Uterus (tissue), 2 donors: ENCODE results near the gene IREB2.

ENCODE experiments used
- POLR2A ChIP-seq, 2 donors: fragments of 450-650 bp; IDR thresholded peaks; one replicate each; pipeline ENCODE4 v1.6.1; 2016; ENCODE audit warnings: antibody characterized with exemption in 2 of 2, mild to moderate bottlenecking in 1 of 2, moderate library complexity in 1 of 2
- TF ChIP-seq, protein P1 (sequence below), 4 experiments: fragments of 200-600 bp in 2 of 4; fragments of 450-650 bp in 2 of 4; sonication (generic) in 2 of 4; IDR thresholded peaks; one replicate each; pipeline ENCODE4 v1.5.1; 2016 to 2019; ENCODE audit warnings: antibody characterized with exemption in 4 of 4, mild to moderate bottlenecking in 2 of 4, moderate library complexity in 1 of 4

DNA sequence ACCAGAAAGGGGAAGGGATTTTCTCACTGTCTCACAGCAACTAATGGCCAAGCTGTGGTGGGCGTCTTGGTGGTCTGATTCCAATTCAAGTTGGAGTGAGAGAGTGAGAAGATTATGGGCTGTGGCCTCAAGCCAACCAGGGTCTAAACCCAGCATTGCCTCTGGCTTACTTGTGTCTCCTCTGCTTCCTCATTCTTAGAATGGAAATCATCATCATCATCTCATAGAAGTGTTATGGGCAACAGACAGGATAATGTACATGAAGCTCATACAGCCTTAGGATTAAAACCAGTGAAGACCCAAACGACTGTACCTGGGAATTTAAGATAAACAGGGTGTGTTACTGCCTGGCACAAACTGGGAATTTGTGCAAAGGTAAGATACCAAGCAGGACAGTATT is 29.1 kb upstream of the IREB2 start:
- TF ChIP-seq, protein P1, sequence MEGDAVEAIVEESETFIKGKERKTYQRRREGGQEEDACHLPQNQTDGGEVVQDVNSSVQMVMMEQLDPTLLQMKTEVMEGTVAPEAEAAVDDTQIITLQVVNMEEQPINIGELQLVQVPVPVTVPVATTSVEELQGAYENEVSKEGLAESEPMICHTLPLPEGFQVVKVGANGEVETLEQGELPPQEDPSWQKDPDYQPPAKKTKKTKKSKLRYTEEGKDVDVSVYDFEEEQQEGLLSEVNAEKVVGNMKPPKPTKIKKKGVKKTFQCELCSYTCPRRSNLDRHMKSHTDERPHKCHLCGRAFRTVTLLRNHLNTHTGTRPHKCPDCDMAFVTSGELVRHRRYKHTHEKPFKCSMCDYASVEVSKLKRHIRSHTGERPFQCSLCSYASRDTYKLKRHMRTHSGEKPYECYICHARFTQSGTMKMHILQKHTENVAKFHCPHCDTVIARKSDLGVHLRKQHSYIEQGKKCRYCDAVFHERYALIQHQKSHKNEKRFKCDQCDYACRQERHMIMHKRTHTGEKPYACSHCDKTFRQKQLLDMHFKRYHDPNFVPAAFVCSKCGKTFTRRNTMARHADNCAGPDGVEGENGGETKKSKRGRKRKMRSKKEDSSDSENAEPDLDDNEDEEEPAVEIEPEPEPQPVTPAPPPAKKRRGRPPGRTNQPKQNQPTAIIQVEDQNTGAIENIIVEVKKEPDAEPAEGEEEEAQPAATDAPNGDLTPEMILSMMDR (IDR thresholded peaks at IDR 0.05): no peak
- no peak for TF ChIP-seq POLR2A (IDR thresholded peaks at IDR 0.05)
